GM12872 (cell line): Measurements from ENCODE around the gene NPHP4.

Experiments used
- TF ChIP-seq, protein P1 (sequence below): IDR thresholded peaks from 3 replicates; pipeline ENCODE4 v1.5.1; 2011; ENCODE audit warnings: low read depth, mild to moderate bottlenecking, low read length, moderate library complexity; ENCODE audit not compliant: insufficient read depth

Gene NPHP4

DNA sequence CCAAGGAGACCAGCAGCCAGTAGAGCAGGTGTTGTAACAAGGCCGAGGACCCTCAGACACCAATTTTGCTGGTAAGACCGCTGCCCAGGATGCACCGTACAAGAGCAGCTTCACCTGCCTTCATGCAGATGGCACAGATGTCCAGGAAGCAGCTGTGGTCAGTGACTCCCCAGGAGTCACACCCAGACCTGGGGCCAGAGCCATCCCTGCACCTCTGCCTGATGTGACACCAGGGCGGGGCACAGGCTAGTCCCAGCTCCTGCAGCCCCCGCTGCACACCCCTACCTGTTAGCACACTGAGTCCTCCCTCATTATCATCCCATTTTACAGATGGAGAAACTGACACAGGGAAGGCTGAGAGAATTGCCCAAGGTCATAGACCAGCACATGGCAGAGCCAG lies 37.1 kb upstream of the NPHP4 start:
- TF ChIP-seq, protein P1, sequence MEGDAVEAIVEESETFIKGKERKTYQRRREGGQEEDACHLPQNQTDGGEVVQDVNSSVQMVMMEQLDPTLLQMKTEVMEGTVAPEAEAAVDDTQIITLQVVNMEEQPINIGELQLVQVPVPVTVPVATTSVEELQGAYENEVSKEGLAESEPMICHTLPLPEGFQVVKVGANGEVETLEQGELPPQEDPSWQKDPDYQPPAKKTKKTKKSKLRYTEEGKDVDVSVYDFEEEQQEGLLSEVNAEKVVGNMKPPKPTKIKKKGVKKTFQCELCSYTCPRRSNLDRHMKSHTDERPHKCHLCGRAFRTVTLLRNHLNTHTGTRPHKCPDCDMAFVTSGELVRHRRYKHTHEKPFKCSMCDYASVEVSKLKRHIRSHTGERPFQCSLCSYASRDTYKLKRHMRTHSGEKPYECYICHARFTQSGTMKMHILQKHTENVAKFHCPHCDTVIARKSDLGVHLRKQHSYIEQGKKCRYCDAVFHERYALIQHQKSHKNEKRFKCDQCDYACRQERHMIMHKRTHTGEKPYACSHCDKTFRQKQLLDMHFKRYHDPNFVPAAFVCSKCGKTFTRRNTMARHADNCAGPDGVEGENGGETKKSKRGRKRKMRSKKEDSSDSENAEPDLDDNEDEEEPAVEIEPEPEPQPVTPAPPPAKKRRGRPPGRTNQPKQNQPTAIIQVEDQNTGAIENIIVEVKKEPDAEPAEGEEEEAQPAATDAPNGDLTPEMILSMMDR: no peak

- TF ChIP-seq, protein P1: peak; percentile 27; the same call in 1 of the 3 replicates
These were observed 36.0 kb upstream of the NPHP4 start for GRCh38 chr1:6028042-6028850.

GRCh38 chr1:6027591-6027990 lies 35.4 kb upstream of the NPHP4 start:
- TF ChIP-seq, protein P1: no peak

- TF ChIP-seq, protein P1: no peak
These were observed 34.0 kb upstream of the NPHP4 start for GRCh38 chr1:6026095-6026809.

GRCh38 chr1:6025269-6026094 lies 33.3 kb upstream of the NPHP4 start:
- TF ChIP-seq, protein P1: no peak

- TF ChIP-seq, protein P1: no peak
These were observed 32.2 kb upstream of the NPHP4 start for GRCh38 chr1:6024376-6024775.

DNA sequence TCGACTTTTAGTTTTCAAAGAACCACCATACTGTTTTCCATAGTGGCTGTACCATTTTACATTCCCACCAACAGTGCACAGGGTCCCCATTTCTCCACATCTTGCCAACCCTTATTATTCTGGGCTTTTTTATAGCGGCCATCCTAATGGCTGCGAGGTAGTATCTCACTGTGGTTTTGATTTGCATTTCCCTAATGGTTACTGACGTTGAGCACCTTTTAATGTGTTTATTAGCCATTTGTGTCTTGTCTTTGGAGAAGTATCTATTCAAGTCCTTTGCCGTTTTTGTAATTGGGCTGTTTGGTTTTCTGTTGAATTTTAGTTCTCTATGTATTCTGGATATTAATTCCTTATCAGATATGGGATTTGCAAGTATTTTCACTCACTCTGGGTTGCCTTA lies 31.1 kb upstream of the NPHP4 start:
- TF ChIP-seq, protein P1: no peak
